Mucosa of descending colon (tissue), 3 donors: ENCODE results near the gene TAS1R1. TPM values are rescaled to one million over a fixed set of nuclear protein-coding genes. Genes with fewer than 3 reads are reported as not detected.

Experiments
- ATAC-seq: fragments of 200-7000 bp; cut with Tn5 transposase; one replicate; pipeline ENCODE4 v1.9.1; 2020; ENCODE audit warnings: mild to moderate bottlenecking, moderate library complexity
- DNase-seq, 3 donors: peaks; one replicate each; pipeline ENCODE4 v3.0.0-alpha.2; 2020
- H3K36me3 ChIP-seq: fragments of 200-600 bp; one replicate; pipeline ENCODE4 v1.8.0; 2021; ENCODE audit warnings: low read depth, mild to moderate bottlenecking
- H3K4me1 ChIP-seq: fragments of 200-600 bp; one replicate; pipeline ENCODE4 v1.8.0; 2021; ENCODE audit warnings: low read depth, mild to moderate bottlenecking
- H3K4me3 ChIP-seq: fragments of 200-600 bp; one replicate; pipeline ENCODE4 v1.8.0; 2021; ENCODE audit warnings: mild to moderate bottlenecking
- H3K9me3 ChIP-seq: fragments of 200-600 bp; one replicate; pipeline ENCODE4 v1.8.0; 2021; ENCODE audit warnings: mild to moderate bottlenecking
- intact Hi-C, 2 donors: fragments of 100-400 bp; cut with DNase I in 1 of 2; cut with micrococcal nuclease in 1 of 2; formaldehyde crosslinking; loops; one replicate each; pipeline versions ENCODE4 v1.11.0 to v1.11.1; 2022; cut with DNase I, micrococcal nuclease
- long read RNA-seq, 2 donors: library from polyadenylated mRNA; unstranded; transcript quantifications; one replicate each; pipeline ENCODE4 v2.0.0, GENCODE V29; 2019 to 2021
- total RNA-seq, 3 donors: library from RNA; stranded (reverse); fragmentation: NEBNext Ultra II Directional in 2 of 3; extraction: Animal tissue kit (Norgen Biotek cat#: 25700) in 2 of 3; gene quantifications; one replicate each; pipeline versions ENCODE4 v1.2.1 to v1.2.4, GENCODE V29; 2021 to 2023
- TF ChIP-seq, protein P1 (sequence below): fragments of 200-600 bp; IDR thresholded peaks from one replicate; pipeline ENCODE4 v1.8.0; 2022; ENCODE audit warnings: antibody characterized with exemption, mild to moderate bottlenecking
- donor health status: DM: no; HTN: no; CAD: no; lungs with moderate emphysema.
- donor health status: DM: no; HTN: no; CAD: no.
- donor health status: DM: no; HTN: yes; CAD: no.

TAS1R1 gene
- total RNA-seq = under 1 TPM in 2 of 3 donors, not detected in 1; 0.13 to 0.14 TPM
- long read RNA-seq, donor 1, partial matches to known transcripts = 0 of 1 reads
- long read RNA-seq, donor 1, other reads (novel, unspliced or antisense) = 1 of 1 reads
- long read RNA-seq, donor 2 = 0 reads

DNA sequence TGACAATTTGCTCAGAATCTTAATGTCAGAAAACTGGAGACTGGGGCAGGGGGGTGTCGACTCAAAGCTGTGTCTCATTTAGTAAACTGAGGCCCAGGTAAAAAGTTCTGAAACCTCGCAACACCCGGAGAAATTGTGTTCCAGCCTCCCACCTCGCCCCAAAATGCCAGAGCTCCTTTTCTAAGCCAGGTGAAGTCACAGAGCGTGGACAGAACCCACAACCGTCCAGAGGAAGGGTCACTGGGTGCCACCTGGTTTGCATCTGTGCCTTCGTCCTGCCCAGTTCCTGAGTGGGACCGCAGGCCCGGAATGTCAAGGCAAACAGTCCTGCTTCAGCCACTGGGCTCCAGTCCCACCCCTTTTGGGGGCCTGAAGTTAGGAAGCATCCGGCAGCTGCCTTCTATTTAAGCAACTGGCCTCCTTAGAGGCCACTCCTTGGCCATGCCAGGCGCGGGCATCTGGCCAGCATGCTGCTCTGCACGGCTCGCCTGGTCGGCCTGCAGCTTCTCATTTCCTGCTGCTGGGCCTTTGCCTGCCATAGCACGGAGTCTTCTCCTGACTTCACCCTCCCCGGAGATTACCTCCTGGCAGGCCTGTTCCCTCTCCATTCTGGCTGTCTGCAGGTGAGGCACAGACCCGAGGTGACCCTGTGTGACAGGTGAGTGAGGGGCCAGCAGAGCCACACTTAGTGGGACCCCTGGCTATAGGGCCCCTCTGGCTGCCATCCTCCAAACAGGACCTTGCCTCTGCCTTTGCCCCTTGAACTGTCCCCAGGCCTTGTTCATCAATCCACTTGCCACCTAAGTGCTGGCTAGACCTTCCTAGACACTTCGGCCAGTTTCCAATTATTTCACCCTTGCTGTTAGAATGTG, at the start of gene TAS1R1:
Gene TAS1R1 (plus strand): TSS at position 401 of the 872 bp plus-strand sequence. CDS start 67 bp downstream, at position 468.
- intact Hi-C loops = no loop called here
- peak within 1 kb of the TSS; percentile 90 for H3K4me3 ChIP-seq
- peaks cover 15% of the 10 kb centered on the region for H3K4me1 ChIP-seq
- no peak for ATAC-seq
- H3K9me3 ChIP-seq = no peaks in the 10 kb centered on the region
- TF ChIP-seq, protein P1, sequence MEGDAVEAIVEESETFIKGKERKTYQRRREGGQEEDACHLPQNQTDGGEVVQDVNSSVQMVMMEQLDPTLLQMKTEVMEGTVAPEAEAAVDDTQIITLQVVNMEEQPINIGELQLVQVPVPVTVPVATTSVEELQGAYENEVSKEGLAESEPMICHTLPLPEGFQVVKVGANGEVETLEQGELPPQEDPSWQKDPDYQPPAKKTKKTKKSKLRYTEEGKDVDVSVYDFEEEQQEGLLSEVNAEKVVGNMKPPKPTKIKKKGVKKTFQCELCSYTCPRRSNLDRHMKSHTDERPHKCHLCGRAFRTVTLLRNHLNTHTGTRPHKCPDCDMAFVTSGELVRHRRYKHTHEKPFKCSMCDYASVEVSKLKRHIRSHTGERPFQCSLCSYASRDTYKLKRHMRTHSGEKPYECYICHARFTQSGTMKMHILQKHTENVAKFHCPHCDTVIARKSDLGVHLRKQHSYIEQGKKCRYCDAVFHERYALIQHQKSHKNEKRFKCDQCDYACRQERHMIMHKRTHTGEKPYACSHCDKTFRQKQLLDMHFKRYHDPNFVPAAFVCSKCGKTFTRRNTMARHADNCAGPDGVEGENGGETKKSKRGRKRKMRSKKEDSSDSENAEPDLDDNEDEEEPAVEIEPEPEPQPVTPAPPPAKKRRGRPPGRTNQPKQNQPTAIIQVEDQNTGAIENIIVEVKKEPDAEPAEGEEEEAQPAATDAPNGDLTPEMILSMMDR = no peak
- no peaks in the 10 kb centered on the region for H3K36me3 ChIP-seq
- peak in 2 of 3 donors; percentile 37 to 57 for DNase-seq

DNA sequence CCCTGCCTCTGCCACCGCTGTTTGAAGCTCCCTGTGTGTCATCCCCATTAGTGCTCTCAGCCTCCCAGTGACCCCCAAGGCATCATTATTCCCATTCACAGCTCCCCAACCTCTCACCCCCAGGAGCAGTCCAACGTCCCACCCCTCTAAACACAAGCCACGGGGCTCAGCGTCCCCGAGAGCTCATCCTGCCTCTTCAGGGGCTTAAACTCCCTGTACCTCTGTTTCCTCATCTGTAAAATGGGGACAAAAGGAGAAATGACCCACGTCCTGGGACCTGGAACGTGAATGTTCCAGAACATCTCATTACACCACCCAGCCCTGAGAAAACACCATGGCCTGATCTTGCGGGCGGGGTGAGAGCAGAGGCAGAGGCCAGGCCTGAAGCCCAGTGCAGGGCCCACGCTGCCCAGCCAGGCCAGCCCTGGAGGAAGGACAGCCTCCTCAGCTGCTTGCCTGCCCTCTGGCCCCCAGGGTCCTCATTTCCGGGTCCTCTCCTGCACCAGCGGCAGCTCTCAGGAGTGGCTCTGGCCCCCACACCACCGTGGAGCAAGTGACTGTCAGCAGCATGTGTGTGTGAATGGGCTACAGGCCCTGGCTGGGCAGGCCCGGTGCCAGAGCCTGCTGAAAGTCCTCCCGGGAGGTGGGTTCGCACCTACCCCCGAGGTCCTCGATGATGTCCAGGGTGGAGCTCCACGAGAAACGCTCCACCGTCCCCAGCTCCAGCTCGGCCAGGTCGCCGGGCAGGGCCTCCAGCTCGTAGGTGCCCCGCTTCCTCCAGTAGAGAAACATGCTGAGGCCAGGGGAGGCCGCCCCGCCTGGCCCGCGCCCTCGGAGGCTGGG, 49.5 kb upstream of the TAS1R1 start:
- DNase-seq (peak in 1 of 3 donors; percentile 44), ATAC-seq (no peak)
- Histone ChIP-seq H3K4me3 (no peak overlapping the region), H3K9me3 (no peaks in the 10 kb centered on the region), H3K4me1 (peaks cover 5% of the 10 kb centered on the region), H3K36me3 (no peaks in the 10 kb centered on the region)
- intact Hi-C loops = no loop called here
- TF ChIP-seq, protein P1 = no peak

DNA sequence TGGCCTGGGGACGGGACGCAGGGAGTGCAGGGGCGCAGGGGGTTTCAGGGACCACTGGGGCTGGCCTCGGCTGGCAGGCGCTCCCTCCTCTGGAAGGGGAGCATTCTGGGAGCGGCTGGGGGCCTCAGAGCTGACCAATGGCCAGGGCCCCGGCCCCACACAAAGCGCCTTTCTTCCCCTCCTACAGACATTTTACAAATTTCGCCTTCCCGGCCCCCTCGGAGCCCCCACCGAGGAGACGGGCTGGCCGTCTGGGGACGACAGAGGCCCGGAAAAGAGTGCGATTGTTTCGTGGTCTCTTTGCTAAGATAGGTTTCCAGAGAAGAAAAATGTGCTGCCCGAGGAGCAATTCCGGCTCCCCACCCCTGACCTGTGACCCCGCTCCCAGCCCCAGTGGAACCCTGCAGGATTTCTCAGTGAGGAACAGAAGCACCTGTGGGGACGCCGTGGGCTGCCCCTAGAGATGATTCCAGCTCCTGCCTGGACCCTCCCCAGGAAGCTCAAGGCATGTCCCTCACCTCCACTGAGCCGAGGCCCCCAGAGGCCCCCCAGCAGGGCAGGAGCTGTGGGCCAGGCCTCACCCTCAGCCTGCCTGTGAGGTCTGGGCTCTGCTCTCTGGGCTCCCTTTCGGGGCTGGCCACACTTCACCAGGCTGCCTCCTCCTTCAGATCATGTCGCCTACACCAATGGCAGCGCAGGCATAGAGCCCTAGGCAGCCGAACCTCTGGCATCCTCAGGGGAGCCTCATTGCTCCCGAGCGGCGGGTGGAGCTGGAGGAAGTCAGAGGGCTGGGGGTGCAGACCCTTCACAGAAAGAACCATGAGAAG, 48.7 kb upstream of the TAS1R1 start:
- ATAC-seq = no peak

DNA sequence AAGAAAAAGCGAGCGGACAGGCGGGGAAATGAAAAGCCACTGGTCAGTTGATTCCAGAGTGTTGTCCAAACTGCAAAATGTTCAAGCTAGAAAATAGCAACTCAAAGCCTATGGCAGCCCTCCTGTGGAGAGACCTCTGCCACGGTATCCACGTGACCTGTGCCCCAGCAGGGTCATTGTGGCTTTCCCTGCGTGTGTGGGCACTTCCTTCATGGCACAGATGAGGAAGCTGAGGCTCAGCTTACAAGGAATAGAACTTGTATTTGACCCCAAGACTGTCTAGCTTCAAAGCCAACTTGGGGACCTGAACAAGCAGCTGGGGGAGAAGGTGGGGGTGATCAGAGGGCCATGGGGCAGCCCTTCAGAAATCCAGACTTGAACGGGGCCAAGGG, 48.1 kb upstream of the TAS1R1 start:
- H3K36me3 ChIP-seq = no peaks in the 10 kb centered on the region
- H3K4me1 ChIP-seq = peaks cover 3% of the 10 kb centered on the region
- ATAC-seq = no peak
- intact Hi-C loops = no loop called here
- no peak for DNase-seq
- TF ChIP-seq, protein P1 = no peak
- H3K4me3 ChIP-seq = no peak overlapping the region
- no peaks in the 10 kb centered on the region for H3K9me3 ChIP-seq

More for the DNA sequence above, 48.7 kb upstream of the TAS1R1 start:
- no peak for DNase-seq
- Histone ChIP-seq H3K9me3 (no peaks in the 10 kb centered on the region), H3K4me3 (no peak overlapping the region), H3K4me1 (peaks cover 5% of the 10 kb centered on the region), H3K36me3 (no peaks in the 10 kb centered on the region)
- intact Hi-C loops = no loop called here
- TF ChIP-seq, protein P1 = no peak

DNA sequence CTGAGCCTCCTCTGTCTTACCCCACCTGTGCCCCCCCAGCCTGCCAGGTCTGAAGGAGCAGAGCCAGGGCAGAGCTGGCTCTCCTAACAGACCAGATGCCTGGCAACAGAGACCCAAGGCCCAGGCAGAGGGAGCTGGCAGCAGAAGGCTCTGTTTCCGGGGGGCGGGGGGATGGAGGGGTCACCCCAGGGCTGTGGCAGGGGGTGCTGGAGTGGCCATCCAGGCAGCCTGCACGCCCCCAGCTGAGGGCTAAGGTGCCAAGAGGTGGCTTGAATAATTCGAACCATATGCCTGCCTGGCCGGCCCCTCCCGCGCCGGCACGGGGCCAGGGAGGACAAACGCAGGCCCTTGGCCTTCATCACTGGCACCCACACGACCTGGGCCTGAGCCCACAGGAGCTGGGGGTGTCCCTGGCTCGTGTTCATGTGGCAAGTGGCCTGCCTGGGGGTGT, 47.6 kb upstream of the TAS1R1 start:
- H3K9me3 ChIP-seq = no peaks in the 10 kb centered on the region
- H3K4me1 ChIP-seq = no peaks in the 10 kb centered on the region
- TF ChIP-seq, protein P1 = no peak
- DNase-seq = no peak
- H3K4me3 ChIP-seq = no peak overlapping the region
- intact Hi-C loops = no loop called here
- H3K36me3 ChIP-seq = no peaks in the 10 kb centered on the region
- no peak for ATAC-seq
